NCI-H226 (cell line): Measurements from ENCODE around the gene CCR7.
A peak's percentile ranks its signal among the peaks of the same experiment; 100 is the strongest.

ENCODE experiments used
- DNase-seq: peaks from one replicate; pipeline ENCODE4 v3.0.0-alpha.2; 2015

Gene CCR7

GRCh38 chr17:40532520-40533253, 32.6 kb downstream of the CCR7 start:
- DNase-seq: no peak

GRCh38 chr17:40531051-40531991, 34.0 kb downstream of the CCR7 start:
- no peak for DNase-seq

- DNase-seq: no peak
Observed at GRCh38 chr17:40530531-40530994, 34.7 kb downstream of the CCR7 start.

GRCh38 chr17:40529991-40530390, 35.3 kb downstream of the CCR7 start:
- no peak for DNase-seq

GRCh38 chr17:40528692-40529417, 36.4 kb downstream of the CCR7 start:
- DNase-seq: no peak

- DNase-seq: no peak
Observed at GRCh38 chr17:40526668-40527067, 38.6 kb downstream of the CCR7 start.

- DNase-seq: peak; percentile 26
Observed at GRCh38 chr17:40525294-40525693, 40.0 kb downstream of the CCR7 start.

- DNase-seq: no peak
Observed at GRCh38 chr17:40524243-40524965, 40.9 kb downstream of the CCR7 start.

- no peak for DNase-seq
Observed at GRCh38 chr17:40522961-40523310, 42.3 kb downstream of the CCR7 start.

GRCh38 chr17:40522250-40522960, 42.9 kb downstream of the CCR7 start:
- DNase-seq: no peak

GRCh38 chr17:40520991-40521453, 44.2 kb downstream of the CCR7 start:
- no peak for DNase-seq

- DNase-seq: no peak
Observed at GRCh38 chr17:40519089-40519775, 46.0 kb downstream of the CCR7 start.

- peak; percentile 94 for DNase-seq
Observed at GRCh38 chr17:40518401-40519088, 46.7 kb downstream of the CCR7 start.

- no peak for DNase-seq
Observed at GRCh38 chr17:40517981-40518380, 47.3 kb downstream of the CCR7 start.

- no peak for DNase-seq
Observed at GRCh38 chr17:40517286-40517662, 48.0 kb downstream of the CCR7 start.

GRCh38 chr17:40516581-40517285, 48.5 kb downstream of the CCR7 start:
- DNase-seq: peak; percentile 91

GRCh38 chr17:40515491-40516041, 49.7 kb downstream of the CCR7 start:
- DNase-seq: no peak

GRCh38 chr17:40515011-40515410, 50.3 kb downstream of the CCR7 start:
- DNase-seq: no peak
